ENCODE results near the gene CFAP54. TPM values are rescaled to one million over a fixed set of nuclear protein-coding genes. Genes with fewer than 3 reads are reported as not detected.

CFAP54 gene
- total RNA-seq, 1 experiment from 2014 or later, result 0.35 TPM

DNA sequence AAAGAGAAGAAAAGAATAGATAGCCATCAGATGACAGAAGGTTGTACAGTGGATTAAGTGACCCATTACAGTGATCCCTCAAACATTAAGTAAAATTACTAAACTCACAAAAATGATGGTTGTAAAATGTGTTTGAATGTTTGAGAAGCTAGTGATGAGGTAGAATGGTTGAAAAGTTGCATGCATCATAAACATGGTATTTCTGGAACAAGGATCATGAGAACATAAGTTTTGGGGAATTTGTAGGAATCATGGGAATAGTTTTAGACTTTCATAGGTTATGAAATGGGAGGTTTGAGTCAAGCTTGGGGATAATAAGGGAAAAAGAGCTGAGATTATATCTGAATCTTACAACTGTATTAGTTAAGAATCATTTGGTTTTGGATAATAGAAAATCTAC, 383.6 kb downstream of the CFAP54 start:
- Mint-ChIP-seq H3K27me3 (ENCODE audit: unreplicated experiment) (peaks cover 23% of the 10 kb centered on the region), H3K27ac (ENCODE audit: unreplicated experiment) (no peak overlapping the region), H3K4me1 (ENCODE audit: low read depth, unreplicated experiment) (no peaks in the 10 kb centered on the region), H3K36me3 (ENCODE audit: insufficient read depth, unreplicated experiment) (no peaks in the 10 kb centered on the region), H3K9me3 (ENCODE audit: low read depth, unreplicated experiment) (no peaks in the 10 kb centered on the region), H3K4me3 (ENCODE audit: low read depth, unreplicated experiment) (no peak overlapping the region)
- intact Hi-C loops (cut with micrococcal nuclease; ENCODE audit: unreplicated experiment), result no loop called here
- no peak for DNase-seq
- CTCF ChIA-PET, result no interaction called here
- TF ChIP-seq, protein P1, sequence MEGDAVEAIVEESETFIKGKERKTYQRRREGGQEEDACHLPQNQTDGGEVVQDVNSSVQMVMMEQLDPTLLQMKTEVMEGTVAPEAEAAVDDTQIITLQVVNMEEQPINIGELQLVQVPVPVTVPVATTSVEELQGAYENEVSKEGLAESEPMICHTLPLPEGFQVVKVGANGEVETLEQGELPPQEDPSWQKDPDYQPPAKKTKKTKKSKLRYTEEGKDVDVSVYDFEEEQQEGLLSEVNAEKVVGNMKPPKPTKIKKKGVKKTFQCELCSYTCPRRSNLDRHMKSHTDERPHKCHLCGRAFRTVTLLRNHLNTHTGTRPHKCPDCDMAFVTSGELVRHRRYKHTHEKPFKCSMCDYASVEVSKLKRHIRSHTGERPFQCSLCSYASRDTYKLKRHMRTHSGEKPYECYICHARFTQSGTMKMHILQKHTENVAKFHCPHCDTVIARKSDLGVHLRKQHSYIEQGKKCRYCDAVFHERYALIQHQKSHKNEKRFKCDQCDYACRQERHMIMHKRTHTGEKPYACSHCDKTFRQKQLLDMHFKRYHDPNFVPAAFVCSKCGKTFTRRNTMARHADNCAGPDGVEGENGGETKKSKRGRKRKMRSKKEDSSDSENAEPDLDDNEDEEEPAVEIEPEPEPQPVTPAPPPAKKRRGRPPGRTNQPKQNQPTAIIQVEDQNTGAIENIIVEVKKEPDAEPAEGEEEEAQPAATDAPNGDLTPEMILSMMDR (IDR thresholded peaks at IDR 0.05; ENCODE audit: unreplicated experiment), result no peak
- no TSS peak for BruUV-seq (replicated peaks)

DNA sequence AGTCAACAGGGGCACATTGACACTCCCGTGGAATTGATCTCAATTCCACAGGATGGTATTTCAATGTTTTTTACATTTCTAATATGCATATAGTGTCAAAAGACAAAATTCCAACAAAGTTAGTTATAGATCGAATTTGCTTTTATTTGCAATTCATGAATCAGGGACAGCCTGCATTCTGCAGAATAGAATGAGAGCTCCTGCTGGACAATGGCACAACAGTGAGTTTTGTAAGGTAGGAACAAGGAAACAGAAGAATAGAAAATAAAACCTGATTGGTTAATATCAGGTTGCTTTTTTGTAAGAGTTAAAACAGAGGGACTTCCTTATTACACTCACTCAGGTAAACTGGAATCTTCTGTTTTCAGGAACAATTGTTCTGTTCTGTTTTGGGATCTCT, 384.8 kb downstream of the CFAP54 start:
- intact Hi-C loops (cut with micrococcal nuclease; ENCODE audit: unreplicated experiment), result no loop called here
- H3K27me3 Mint-ChIP-seq (ENCODE audit: unreplicated experiment), result peaks cover 28% of the 10 kb centered on the region
- H3K4me3 Mint-ChIP-seq (ENCODE audit: low read depth, unreplicated experiment), result no peak overlapping the region
- H3K27ac Mint-ChIP-seq (ENCODE audit: unreplicated experiment), result no peak overlapping the region
- TF ChIP-seq, protein P1 (IDR thresholded peaks at IDR 0.05; ENCODE audit: unreplicated experiment), result no peak
- DNase-seq, result no peak
- CTCF ChIA-PET, result interaction anchor here (0.7 kb wide), 1 partner anchor 60 kb away, joined by 5 read pairs; no protein-coding TSS in a partner anchor
- H3K4me1 Mint-ChIP-seq (ENCODE audit: low read depth, unreplicated experiment), result no peaks in the 10 kb centered on the region
- H3K9me3 Mint-ChIP-seq (ENCODE audit: low read depth, unreplicated experiment), result no peaks in the 10 kb centered on the region
- no TSS peak for BruUV-seq (replicated peaks)
- H3K36me3 Mint-ChIP-seq (ENCODE audit: insufficient read depth, unreplicated experiment), result no peaks in the 10 kb centered on the region

DNA sequence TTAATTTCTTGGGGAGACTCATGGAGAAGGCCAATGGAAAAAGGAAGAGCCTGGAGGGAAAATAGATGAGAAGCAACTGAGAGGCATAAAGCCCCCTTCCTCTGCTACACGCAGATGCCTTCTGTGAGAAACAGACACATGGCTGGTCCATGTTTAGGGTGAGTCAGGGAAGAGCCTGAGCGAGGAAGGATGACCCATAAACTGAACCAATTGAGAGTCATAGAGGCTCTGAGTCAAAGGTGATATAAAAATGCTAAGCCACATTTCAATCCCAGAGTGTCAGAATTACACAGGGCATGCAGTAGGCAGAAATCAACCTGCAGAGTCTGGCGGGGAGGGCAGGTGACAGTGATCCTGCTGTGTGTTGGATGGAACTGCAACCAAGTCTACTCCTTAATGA, 387.6 kb downstream of the CFAP54 start:
- BruUV-seq (replicated peaks), result no TSS peak
- CTCF ChIA-PET, result no interaction called here
- Mint-ChIP-seq H3K4me1 (ENCODE audit: low read depth, unreplicated experiment) (no peaks in the 10 kb centered on the region), H3K27me3 (ENCODE audit: unreplicated experiment) (peaks cover 28% of the 10 kb centered on the region), H3K27ac (ENCODE audit: unreplicated experiment) (no peak overlapping the region), H3K4me3 (ENCODE audit: low read depth, unreplicated experiment) (no peak overlapping the region), H3K9me3 (ENCODE audit: low read depth, unreplicated experiment) (peaks cover 8% of the 10 kb centered on the region), H3K36me3 (ENCODE audit: insufficient read depth, unreplicated experiment) (no peaks in the 10 kb centered on the region)
- TF ChIP-seq, protein P1 (IDR thresholded peaks at IDR 0.05; ENCODE audit: unreplicated experiment), result no peak
- intact Hi-C loops (cut with micrococcal nuclease; ENCODE audit: unreplicated experiment), result no loop called here
- DNase-seq, result no peak

DNA sequence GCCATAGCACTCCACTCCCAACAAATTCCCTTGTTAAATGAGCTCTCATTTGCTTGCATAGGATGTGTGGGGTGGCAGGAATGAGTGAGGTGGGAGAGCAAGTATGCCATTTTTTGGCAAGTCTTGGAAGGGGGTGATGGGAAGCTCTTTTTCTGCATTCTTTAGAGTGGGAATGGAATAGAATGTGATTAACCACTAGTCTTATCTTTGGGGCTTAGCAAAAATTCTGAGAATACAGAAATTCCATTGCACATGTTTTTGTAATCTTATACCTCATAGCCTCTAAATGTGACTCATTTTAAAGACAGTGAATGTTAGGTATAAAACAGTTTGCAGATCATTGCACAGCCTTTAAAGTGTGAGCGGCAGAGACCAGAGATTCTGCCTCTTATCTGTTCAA, 389.3 kb downstream of the CFAP54 start:
- no peaks in the 10 kb centered on the region for H3K36me3 Mint-ChIP-seq (ENCODE audit: insufficient read depth, unreplicated experiment)
- BruUV-seq (replicated peaks), result no TSS peak
- H3K27ac Mint-ChIP-seq (ENCODE audit: unreplicated experiment), result no peak overlapping the region
- H3K27me3 Mint-ChIP-seq (ENCODE audit: unreplicated experiment), result peaks cover 28% of the 10 kb centered on the region
- TF ChIP-seq, protein P1 (IDR thresholded peaks at IDR 0.05; ENCODE audit: unreplicated experiment), result no peak
- CTCF ChIA-PET, result no interaction called here
- DNase-seq, result no peak
- no peak overlapping the region for H3K4me3 Mint-ChIP-seq (ENCODE audit: low read depth, unreplicated experiment)
- H3K4me1 Mint-ChIP-seq (ENCODE audit: low read depth, unreplicated experiment), result no peaks in the 10 kb centered on the region
- intact Hi-C loops (cut with micrococcal nuclease; ENCODE audit: unreplicated experiment), result no loop called here
- peaks cover 9% of the 10 kb centered on the region for H3K9me3 Mint-ChIP-seq (ENCODE audit: low read depth, unreplicated experiment)

Measured in Calu3 (cell line).